NCI-H82 treated with DMSO at 0.1 percent for 48 hours (cell line): Measurements from ENCODE around the gene PRAC2.

ENCODE experiments used
- DNase-seq: peaks from one replicate; lab custom pipeline; 2025; ENCODE audit not compliant: unreplicated experiment; lab: John Stamatoyannopoulos, UW

PRAC2 gene

DNA sequence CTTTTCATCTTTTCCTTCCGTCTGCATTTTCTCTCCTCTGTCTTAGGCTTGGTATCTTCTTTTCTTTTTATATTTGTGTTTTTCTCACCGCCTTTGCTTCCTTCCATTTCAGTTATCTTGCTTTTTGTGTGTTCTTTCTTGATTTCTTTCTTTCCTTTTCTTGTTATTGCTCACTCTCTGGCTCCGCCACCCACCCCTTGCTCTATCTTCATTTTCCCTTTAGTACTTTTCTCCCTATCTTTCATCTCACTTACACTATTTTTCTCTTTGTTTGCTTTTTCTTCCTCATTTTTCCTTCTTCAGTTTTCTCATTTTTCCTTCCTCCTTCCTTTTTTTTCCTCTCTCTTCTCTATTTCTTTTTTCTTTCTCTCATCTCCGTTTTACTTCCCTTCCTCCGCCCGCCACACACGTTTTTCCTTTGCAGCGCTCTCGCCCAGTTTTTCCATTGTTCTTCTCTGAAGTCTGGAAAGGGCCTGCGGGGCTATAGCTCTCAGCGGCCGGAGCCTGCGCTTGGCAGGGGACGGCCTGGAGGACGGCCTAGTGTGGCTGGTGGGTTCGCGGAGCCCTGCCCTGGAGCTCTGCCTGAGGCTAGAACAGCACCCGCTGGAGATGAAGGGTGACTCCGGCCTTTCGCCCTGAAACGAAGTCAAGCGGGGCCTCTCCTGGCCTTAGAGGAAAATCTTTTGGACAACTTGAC, 10.8 kb downstream of the PRAC2 start:
- no peak for DNase-seq

DNA sequence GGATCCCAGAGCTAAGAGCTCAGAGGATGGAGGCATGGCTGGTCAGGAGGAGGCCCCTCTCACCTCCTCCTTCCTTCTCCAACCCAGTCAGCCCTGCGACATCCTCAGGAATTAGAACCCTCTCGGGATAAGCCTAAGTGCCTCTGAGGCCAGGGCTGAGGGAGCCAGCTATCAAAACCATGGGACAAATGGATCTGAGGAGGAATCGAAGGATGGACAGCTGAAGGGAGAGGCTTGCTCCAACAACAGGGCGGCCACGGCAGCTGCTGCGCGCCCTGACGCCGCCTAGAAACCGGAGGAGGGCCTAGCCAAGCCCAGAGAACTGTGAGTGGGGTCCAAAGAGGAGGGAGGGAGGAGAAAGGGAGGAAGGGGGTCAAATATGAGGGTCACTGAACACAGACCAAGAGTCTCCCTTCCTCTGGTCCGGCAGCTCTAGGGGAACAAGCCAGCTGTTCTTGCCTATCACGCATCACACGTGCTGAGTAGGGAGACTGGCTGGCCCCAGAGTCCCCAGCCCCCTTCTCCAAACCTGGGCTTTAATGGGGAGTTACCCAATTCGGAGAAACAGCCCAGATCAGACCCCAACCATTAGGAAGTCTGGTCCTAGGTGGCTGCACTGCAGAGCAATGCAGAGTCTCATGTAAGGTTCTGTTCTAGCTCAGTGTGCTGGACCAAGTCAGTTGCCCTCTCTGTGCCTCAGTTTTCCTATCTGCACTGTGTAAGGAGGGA, 11.5 kb downstream of the PRAC2 start:
- DNase-seq, result no peak

DNA sequence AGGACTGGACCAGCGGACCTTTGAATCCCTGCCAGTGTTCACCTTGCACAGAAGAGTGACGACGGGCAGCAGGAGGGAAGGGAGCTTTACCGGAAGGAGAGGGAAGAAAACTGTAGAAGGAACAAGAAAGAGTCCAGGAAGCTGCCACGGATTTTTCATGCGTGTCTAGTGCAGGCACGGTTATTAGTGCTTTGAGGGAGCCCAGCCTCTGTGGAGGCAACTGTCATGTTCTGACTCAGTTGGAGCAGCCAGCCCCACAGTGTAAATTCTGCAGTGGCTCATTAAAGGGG, 12.0 kb downstream of the PRAC2 start:
- no peak for DNase-seq

DNA sequence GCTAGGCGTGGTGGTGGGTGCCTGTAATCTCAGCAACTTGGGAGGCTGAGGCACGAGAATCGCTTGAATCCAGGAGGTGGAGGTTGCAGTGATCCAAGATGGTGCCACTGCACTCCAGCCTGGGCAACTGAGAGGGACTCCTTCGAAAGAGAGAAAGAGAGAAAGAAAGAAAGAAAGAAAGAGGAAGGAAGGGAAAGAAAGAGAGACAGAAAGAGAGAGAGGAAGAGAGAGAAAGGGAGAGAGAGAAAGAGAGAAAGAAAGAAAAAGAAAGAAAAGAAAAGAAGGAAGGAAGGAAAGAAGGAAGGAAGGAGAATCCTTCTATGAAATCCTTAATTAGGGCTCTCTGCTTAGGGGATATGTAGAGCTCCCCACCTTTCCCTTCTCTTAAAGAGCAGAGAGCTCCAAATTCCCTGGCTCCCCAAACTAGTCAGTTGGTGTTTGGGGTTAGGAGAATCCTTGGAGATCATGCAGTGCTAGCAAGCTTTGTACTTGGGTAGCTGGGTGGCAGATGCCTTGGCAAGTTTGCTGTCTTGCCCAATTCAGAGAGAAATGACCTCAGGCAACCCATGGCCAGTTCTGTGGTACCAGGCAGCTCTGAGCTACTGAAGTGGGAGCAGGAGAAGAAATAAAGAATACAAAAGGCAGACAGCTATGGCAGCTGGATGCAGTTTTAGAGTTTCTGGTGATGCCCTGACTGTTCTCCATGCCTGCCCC, 14.5 kb downstream of the PRAC2 start:
- DNase-seq, result no peak

DNA sequence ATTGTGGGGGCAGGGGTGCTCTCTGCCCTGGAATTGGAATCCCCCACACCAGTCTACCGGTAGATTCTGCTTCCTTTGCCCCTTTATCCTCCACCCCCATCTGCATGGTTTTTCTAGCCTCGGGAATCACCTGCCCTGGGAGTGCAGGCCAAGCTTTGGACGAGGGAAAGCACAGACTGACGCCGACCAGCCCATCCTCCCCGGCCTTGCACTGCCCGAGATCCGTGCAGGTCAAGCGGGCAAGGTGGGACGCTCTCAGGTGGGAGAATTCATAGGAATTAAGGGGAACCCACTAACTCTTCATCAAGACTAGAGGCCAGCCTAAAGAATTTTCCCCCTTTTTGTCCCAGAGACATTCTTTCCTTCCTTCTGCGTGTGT, 15.4 kb downstream of the PRAC2 start:
- DNase-seq, result no peak

DNA sequence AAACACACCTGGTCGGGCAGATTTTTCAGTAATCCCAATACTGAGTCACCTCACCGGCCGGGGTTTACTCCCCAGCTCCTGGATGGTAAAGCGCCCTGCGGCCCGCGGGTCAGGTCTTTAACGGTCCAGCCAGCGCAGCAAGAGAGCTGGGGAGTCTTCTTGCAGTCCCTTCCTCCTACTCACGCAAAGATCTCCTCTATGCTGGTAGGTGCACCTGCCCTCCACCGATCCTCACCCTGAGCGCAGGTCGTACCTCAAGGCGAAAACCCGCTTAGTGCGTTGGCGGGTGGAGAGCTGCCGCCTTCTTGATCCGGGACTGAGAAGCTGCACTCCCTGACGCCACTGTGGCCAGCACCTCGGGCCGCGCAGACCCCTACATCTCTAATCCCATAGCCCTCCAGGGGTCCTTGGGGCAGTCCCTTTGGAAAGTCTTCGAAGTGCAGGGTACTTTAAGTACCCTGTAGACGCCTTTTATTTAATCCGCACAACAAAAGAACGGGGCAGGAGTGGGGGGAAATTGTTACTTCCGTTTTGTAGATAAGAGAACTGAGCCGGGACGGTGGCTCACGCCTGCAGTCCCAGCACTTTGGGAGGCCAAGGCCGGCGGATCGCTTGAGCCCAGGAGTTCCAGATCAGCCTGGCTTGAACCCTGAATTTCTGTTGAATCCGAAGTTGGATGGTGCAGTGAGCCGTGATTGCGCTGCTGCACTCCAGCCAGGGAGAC, 16.0 kb downstream of the PRAC2 start:
- no peak for DNase-seq

DNA sequence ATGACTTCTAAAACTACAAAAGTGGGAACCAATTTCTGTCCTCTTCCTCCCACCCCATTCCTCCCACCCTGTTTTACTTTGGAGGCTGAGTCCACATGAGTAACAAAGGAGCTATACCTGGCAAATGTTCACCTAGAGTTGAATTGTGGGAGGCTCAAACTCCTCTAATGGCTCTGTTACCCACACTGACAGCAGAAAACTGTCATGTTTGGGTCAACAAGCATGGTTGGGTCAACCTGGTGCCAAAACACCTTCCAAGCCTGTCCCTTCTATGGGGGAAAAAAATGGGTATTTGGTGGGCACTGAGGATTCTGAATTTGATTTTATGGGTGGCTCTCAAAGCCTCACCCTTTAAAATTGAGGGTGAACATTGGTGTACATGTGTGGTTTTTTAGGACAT, 17.6 kb downstream of the PRAC2 start:
- DNase-seq, result no peak

DNA sequence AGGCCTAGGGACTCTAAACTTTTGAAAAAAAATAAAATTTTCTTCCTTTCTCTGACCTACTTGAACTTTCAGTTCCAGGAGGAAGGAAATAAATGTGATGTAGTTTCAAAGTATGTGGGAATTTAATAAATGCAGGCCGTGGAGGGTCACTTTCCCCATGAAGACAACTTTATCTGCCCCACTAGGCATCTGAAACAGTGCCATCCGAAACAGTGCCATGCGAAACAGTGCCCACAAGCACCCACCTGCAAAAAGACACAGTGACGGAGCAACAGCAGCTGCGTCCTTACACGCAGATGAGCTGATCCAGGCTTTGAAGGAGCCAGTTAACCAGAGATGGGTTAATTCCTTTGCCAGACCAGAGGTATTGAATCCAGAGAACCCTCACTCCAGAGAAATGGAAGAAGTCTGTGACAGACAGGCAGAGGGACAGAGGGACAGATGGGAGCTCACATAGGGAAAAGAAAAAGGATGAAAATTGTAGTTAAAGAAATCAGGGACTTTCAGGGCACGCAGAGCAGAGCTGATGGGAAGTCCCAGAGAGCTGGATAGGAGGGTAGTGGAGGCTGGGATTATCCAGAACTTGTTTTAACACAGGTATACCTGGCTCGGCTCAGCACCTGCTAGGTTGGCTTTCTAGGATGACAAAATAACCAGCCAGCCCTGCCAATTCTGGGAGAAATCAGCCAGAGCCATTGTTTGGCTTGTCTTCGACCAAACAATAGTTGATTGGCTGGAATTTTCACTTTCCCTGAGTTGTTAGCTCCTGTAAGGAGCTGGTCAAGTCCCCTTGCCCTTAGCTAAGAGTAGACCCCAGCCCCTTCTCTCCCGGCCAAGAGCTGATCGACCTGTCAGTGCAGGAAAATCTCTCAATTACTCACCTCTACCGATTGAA, 22.6 kb downstream of the PRAC2 start:
- no peak for DNase-seq

DNA sequence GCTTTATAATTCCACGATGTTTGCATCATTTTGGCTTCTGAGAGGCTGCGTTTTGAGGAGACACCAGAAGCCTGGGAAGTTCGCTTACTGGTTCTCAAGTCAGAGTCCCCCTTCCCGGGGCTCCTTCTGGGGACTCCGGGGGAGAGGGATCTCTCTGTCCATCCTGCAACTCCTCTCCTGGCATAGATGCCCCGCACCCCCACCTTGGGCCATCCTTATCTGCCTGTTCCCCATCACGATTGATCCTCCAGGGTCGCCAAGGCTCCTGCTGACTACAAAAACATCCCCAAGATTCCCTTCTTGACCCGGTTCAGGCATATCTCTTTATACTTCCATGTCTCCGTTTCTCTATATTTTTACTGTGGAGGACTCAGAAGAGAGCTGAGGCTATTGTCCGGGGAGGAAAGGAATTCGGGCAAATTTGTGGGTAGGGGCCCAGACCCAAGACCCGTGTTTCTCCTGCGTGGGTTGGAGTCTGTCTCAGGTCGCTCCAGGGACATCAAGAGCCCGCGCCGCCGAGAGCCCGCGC, 24.0 kb downstream of the PRAC2 start:
- DNase-seq, result no peak

DNA sequence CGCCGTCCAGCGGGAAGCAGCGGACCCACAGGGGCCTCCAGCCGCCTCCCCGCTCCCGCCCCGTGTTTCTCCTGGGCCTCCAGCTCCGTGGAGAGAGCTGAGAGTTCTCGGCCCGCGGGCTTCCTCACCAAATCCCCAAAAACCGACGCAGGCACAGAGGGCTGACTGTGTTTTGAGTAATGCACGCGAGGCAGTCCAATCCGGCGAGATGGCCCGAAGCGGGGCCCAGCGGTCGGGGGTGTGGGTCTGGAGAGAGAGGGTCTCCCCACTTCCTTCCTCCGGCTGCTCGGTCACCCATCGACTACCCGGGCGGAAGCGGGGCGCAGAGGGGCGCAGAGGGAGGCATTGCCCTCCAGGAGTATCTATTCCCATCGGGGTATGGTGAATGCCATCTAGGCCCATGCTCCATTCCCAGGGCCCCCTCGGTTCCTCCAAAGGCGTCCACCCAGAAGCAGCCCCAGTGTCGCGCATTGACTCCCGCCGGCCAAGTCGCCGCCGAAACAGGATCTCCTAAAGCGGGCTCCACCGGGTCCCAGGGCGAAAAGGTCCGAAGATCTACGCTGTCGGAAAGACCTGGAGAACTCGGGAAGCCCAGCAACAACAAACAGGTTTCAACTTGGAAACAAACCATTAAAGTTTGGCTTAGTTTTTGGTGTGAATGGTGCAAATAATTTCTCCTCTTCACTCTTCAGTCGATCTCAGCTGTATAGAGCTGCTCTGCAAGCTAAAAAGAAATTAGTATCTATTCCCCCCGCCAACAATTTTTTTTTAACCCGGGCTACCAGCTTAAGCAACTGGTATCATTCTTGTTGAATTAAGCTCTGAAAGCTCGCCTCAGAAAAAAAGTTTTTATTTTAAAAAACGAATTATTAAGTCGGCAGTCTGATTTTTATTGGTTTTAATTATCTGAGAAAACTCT, 24.7 kb downstream of the PRAC2 start:
- DNase-seq, result no peak

DNA sequence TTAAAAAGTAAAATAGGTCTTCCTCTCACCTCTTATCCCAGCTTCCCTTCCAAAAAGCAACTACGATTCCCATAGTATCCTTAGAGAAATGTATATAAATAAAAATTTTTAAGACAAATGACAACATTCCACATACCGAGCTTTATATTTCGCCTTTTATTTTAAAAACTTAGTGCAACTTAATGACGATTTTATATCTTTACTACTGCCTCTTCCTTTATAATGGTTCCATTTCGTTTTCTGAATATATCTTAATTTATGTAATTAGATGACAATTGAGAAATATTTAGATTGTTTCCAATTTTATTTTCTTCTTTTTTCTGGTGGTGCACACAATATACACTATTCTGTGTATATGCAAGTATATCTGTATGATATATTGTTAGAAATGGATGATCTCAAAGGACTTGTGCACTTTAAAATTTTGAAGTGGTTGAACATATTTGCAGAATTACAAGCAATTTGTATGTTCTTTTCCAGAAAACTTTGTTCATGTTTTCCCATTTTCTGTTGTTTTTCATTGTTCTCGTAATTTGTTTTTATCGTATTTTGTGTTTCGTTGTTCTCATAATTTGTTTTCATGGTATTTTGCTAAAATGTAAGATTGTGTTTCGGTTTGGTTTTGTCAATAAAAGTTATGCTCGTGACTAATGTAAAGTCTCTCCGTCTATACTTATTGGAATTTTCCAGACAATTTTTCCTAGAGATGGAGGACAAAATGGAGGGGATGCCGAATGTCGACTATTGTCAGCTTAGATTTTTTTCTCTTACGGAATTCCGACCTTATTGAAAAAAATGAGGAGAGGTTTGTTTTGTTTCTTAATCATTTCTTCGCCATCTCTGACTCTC, 26.0 kb downstream of the PRAC2 start:
- peak; percentile 13 for DNase-seq

DNA sequence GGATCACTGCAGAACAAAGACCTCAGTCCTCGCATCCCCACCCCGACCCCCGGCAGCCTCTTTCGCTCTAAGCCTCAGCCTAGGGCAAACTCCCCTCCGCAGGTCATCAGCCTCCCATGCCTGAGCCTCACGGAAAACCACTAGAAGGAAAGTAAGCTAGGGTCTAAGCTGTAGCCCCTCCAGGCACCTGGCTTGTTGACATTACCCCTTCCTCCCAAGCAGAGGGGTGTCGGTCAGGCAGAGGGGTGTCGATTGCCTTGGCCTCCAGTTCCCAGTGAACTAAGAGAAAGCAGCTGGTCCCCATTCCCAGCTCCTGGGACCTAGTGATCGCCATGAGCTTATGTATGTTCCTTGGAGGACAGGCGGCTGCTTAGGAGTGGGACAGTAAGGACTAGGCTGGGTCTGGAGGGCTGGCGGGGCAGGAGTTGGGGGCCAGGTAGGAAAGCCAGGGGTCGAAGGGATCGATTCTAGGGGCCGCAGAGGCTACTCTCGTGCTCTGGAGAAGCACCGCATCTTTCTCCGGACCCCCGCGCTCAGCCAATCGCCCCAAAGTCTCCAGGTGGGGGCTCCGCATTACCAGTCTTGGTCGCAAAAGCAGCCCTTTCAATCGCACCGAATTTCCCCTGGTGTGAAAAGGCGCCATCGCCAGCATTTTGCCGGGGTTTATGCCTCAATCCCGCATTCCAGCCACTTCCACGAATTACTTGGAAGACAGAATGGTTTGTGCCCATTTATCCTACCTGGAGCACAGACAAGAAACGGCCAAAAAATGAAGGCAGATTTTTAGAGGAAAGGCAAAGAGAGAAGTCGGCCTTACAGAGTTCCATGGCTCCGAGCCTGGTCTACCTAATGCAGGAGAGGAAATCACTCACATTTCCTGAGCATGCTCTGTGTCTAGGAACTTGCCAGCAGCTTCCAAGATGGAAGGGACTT, 26.9 kb downstream of the PRAC2 start:
- DNase-seq, result no peak

DNA sequence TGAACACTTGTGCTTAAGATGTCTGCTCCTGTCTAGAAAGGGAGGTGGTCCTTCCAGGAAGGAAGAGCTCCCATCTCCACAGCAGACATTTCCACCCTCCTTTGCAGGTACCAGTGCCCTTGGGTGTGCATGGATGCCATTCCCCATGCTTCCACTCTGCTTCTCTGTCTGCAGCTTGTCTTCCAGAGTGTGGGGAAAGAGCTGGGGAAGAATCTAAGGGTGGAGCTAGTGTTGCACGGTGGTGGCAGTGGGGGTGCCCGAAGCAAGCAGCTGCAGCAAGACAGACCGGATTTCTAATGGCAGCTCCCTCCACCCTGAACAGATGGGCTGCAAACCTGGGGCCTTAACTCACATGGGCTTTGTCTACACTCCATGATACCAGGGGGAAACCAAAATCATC, 28.2 kb downstream of the PRAC2 start:
- DNase-seq, result no peak

DNA sequence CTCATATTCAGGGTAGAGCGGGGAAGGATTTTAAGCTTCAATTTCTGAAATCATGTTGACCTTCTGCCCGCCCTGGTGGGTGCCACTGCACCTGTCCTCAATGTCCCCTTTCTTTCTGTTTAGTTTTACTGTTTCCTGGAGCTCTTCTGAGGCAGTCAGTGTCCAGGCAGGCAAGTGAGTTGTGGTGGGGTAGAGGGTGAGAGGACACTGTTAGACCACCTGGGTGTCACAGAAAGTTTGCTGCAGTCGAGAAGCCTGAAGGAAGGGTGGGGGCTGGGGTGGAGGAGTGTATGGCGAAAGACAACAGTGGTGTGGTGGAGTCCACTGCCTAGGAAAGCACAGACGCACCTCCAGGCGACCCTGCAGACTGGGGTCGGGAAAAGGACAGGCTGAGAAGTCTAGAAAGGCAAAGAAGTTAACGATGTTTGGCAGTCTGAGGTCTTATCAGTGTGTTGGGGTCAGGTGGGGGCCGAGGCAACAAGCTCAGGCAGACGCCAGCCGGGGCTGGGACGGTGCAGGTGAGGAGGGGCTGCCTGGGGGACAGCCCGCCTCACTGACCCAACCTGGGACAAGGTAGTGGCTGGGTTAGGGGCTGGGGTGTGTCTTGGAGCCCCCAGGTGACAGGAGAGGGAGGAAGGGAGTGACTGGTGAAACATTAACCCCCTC, 28.9 kb downstream of the PRAC2 start:
- no peak for DNase-seq

DNA sequence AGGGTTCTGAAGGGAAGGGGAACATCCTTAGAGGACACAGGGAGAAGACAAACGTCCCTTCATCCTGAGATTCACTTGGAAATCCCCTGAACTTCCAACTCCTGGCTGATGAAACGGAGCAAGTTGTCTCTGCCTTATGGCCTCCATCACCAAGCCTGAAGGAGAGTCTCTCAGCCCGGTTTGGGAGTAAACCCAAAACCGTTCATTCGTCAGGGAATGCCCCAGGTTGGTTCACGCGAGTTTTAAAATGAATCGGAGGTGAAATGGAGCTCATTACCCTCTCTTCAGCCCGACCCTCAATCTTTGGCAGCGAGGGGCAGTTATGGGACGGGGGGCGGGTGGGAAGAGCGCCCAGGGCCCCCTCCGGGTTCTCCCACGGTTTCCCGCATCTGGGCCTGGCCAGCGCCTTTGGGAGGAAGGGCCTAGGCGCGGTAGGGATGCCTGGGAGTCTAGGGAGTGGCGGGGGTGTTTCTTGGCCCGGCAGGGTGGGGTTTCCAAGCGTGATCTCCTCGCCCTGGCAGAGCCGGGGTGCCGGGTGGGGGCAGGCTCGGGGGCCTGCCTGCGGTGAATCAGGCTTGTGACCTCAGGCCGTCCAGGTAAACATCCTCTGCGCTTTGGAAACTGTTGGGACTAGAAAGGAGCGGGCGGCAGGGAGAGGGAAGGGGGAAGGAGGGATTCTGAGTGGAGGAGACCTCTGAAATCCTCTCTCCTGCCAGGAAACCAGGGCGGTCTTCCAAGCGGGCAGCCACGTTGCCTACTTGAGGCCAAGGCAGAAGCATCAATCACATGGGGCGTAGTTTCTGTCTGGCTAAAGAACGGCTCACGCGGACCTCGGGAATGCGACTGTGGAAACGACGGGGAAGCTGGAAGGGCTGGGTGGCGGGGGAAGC, 29.7 kb downstream of the PRAC2 start:
- DNase-seq, result no peak
